Effector CD4-positive, alpha-beta T cell (primary cell): Measurements from ENCODE around the gene GMDS.

Experiments
- DNase-seq: peaks from one replicate; pipeline ENCODE4 v3.0.0-alpha.2; 2020

Gene GMDS

DNA sequence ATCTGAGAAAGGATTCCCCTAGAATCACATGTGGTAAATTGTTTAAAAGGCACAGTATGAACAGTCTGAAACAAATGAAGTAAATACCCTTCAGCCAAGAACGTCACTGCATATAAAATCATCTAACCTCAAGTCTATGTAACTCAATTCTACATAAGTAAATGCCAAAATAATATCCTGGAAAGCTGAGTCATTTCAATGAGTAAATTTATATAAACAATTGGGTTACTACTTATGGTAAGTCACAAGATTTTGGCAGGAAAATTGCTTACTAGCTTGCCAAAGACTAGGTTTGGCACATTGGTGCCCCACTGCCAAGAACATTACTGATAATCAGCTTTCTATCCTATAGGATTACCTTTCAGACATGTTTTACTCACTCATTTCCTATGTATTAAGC, 8.4 kb downstream of the GMDS start:
- DNase-seq, result no peak

- DNase-seq, result no peak
Observed at GRCh38 chr6:2235777-2236495, 9.5 kb downstream of the GMDS start.

DNA sequence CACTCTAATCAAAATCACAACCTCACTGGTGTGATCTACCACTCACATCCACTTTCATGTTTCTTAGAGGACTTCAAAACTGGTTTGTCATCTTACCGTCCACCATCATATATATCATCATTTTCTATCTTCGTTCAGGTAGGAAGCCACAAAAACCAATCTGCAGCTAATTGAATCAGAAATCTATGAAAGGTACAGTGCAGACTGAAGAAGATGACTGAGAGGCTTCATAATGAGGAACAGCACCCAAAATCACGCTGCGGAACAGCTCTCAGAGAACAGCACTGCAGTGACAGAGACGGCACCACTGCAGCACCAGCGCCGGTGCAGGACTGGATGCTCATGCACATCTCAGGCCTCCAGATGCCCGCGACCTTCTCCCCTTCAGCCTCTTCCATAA, 13.0 kb downstream of the GMDS start:
- DNase-seq, result no peak

- no peak for DNase-seq
Observed at GRCh38 chr6:2231438-2231837, 14.0 kb downstream of the GMDS start.

- DNase-seq, result no peak
Observed at GRCh38 chr6:2230659-2231277, 14.6 kb downstream of the GMDS start.

DNA sequence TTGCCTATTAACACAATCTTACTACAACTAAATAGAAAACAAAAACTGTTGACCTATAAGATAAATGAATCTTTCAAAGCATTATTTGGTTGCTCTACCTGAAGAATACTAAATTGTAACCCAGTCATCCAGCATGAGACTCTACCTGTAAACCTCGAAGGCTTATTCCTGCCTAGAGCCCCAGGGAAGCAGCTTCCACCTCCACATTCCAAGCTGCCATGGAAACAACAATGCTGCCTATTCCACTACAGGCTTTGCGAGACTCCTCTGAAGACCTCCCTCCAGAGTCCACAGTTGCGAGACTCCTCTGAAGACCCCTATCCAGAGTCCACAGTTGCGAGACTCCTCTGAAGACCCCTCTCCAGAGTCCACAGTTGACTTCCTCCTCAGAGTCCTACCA, 15.7 kb downstream of the GMDS start:
- no peak for DNase-seq

- DNase-seq, result no peak
Observed at GRCh38 chr6:2229039-2229438, 16.4 kb downstream of the GMDS start.

GRCh38 chr6:2228392-2228791, 17.0 kb downstream of the GMDS start:
- no peak for DNase-seq

GRCh38 chr6:2226775-2227174, 18.6 kb downstream of the GMDS start:
- no peak for DNase-seq

DNA sequence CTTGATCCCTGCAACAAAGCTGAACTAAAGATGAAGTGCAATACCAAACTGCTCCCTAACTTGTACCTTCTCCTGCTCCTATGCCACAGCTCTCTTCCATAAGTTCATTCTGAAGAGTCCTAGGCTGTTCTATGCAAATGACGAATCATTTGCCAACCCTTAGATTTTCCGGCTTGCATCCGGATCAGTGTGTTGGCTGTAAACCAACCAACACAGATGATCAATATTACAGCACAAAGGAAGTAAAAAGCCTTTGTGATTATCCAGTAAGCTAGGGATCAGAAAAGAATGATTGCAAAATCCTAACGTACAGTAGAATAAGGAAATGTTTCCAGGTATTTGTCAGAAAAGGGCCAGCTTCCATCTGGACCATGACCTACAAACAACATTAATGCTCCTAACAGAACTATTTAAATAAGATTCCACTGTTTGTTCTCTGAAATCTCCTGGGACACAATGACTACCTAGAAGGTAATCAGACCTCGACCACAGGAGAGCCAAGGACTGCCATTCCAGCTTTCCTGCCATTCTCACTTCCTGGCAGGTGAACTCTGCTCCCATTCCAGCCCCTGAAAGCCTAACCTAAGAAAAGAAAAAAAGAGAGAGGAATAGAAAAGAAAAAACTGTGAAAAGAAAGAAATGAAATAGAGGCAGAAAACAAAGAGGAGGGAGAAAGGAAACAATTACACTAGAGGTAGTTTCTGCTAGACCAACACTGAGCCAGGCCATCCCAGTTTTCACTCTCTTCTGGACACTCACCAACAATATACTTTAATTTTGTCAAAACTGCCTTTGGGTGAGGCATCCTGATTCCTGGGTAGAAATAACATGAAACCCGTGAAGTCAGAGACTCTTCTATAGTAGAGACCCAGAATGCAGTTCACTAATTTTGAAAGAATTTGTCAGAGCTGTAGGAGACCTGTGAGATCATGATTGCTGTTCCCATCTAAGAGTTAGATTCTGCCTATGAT, 19.7 kb downstream of the GMDS start:
- DNase-seq, result no peak

GRCh38 chr6:2224847-2225382, 20.5 kb downstream of the GMDS start:
- DNase-seq, result no peak

DNA sequence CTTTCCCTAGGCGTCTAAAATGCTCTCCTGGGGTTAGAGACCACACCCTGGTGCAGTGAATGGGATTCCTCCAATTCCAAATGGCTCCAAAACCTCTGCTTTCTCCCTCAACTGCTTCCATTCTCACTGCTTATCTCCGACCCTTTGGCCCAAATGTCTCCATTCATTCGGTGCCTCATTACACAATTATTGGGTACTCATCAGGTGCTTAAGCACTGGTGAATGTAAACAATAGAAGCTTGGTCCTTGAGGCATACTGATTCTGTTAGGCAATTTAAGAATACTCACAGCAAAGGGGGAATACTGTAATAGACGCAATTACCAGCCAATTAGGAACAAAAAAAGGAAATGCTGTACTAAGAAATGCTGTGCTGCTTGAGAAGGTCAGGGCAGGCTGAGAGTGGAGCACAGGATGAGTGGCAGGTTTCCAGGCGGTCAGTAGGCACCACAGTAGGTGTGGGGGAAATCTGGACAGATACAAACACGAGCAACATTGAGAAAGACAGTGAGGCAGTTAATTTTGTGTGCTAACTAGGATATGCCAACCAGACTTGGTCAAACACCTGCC, 23.0 kb downstream of the GMDS start:
- no peak for DNase-seq

- DNase-seq, result no peak
Observed at GRCh38 chr6:2221726-2222274, 23.6 kb downstream of the GMDS start.

GRCh38 chr6:2220154-2220553, 25.3 kb downstream of the GMDS start:
- no peak for DNase-seq

DNA sequence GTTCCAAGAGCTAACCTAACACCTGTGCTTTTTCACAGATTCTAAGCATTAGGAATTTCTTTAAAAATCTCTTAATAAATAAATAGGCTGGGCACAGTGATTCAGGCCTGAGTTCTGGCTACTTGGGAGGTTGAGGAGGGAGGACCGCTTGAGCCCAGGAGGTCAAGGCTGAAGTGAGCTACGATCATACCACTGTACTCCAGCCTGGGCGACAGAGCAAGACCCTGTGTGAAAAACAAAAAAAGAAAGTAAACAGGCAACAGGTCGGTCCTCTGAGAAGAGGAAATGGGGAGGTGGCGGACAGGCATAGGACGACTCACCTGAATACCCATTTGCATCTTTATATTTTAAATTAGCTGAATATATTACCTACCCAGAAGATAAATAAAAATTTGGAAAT, 26.5 kb downstream of the GMDS start:
- DNase-seq, result no peak

DNA sequence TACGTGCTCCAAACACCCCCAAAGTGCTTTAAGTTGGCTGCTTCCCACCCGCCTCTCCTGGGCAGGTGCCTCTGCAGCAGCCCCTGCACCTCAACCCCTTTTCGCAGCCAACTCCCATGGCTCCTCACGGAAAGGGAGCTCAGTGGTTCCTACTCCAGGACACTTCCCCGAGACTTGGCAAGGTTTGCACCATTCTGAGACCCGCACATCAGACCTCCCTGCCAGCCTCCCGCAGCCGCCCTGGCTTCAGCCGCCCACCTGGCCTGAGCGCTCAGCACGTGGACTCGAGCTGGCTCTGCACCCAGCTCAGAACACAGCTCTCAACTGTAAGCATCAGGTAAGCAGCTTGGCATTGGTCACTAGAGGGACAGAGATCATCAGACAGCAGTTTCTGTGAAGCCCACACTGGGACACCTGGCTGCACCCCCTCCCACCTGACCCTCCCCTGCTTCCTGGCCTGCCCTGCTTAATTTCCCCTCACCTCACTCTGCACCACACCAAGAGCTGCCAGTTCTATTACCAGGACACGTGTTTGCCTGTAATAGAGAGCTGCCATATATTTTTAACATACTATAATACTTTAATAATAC, 28.5 kb downstream of the GMDS start:
- DNase-seq, result no peak

- DNase-seq, result no peak
Observed at GRCh38 chr6:2215342-2215741, 30.1 kb downstream of the GMDS start.

DNA sequence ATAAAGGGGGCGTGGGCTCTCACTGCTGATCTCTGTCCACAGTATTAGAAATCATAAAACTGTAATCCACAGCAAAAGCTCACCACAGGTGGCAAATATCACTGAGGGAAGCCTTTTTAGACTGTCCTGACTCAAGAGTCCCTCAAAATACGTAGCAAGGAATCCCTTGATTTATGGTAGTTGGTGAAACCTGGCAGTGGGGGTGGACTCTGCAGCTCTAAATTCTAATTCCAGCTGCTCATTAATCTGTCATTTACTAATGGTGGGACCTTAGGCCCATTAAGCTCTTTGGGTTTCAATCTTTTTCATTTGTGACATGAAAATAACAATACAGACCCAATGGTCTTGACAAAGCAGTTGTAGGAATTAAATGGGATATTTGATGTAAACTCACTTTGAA, 32.3 kb downstream of the GMDS start:
- DNase-seq, result no peak

DNA sequence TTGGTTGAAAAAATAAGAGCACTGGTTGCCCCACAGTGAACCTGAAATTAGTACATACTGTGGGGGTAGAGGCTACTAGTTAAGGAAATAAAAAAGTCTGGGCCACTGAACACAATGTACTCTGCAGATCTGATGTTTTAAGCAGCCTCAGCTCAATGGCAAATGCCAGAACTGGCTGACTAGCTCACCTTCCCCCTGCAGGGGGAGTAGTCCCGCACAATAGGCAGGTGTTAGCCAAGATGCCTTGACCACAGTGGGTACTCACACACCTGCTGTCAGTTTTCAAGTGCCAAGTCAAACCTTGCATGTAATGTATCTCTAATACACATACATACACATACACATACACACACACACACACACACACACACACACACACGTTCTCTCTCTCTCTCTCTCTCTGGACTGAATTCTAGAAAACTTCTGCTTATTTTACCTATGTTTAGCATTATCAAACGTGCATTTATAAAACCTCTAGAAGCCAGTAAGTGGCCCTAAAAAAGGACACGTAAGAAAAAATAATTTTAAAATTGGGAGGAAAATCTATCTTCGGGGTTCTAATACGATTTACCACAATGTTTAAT, 36.1 kb downstream of the GMDS start:
- DNase-seq, result no peak

- no peak for DNase-seq
Observed at GRCh38 chr6:2208468-2208867, 36.9 kb downstream of the GMDS start.

- no peak for DNase-seq
Observed at GRCh38 chr6:2205396-2205795, 40.0 kb downstream of the GMDS start.

- no peak for DNase-seq
Observed at GRCh38 chr6:2204272-2204671, 41.1 kb downstream of the GMDS start.
